Colonic mucosa (tissue), 4 donors: ENCODE data around the gene ALX1. TPM values are rescaled to one million over a fixed set of nuclear protein-coding genes. Genes with fewer than 3 reads are reported as not detected.

Experiments
- DNase-seq: peaks from one replicate; pipeline ENCODE4 v3.0.0-alpha.2; 2020
- H3K27ac ChIP-seq: fragments of 200-600 bp; one replicate; pipeline ENCODE4 v1.8.0; 2021
- H3K27me3 ChIP-seq: fragments of 200-600 bp; one replicate; pipeline ENCODE4 v1.8.0; 2021
- H3K36me3 ChIP-seq: fragments of 200-600 bp; one replicate; pipeline ENCODE4 v1.8.0; 2021
- H3K4me1 ChIP-seq: fragments of 200-600 bp; one replicate; pipeline ENCODE4 v1.8.0; 2021; ENCODE audit warnings: mild to moderate bottlenecking
- H3K4me3 ChIP-seq: fragments of 200-600 bp; one replicate; pipeline ENCODE4 v1.8.0; 2021
- H3K9ac ChIP-seq, 2 donors: one replicate each; pipeline ENCODE4 v1.7.0; 2013; ENCODE audit warnings: control low read depth in 2 of 2, low read depth in 2 of 2, low read length in 2 of 2
- H3K9me3 ChIP-seq: fragments of 200-600 bp; one replicate; pipeline ENCODE4 v1.8.0; 2021
- intact Hi-C: fragments of 100-400 bp; cut with DNase I; formaldehyde crosslinking; loops from one replicate; pipeline ENCODE4 v1.14.1; 2022
- total RNA-seq, 2 donors: library from RNA; stranded (reverse); fragmentation: NEBNext Ultra II Directional in 1 of 2; extraction: Animal tissue kit (Norgen Biotek cat#: 25700) in 1 of 2; gene quantifications; one replicate each; pipeline ENCODE4 v1.2.1, GENCODE V29; 2021
- TF ChIP-seq, protein P1 (sequence below): fragments of 200-600 bp; IDR thresholded peaks from one replicate; pipeline ENCODE4 v1.8.0; 2022; ENCODE audit warnings: antibody characterized with exemption, mild to moderate bottlenecking
- donor health status: healthy.
- donor health status: DM: no; HTN: no; CAD: no.
- donor health status: DM: no; HTN: no; CAD: no.

Gene ALX1
- total RNA-seq, 2 donors from 2014 or later, result not detected

- intact Hi-C loops, result no loop called here
- no peaks in the 10 kb centered on the region for H3K4me1 ChIP-seq
- H3K27ac ChIP-seq, result no peak overlapping the region
- TF ChIP-seq, protein P1, sequence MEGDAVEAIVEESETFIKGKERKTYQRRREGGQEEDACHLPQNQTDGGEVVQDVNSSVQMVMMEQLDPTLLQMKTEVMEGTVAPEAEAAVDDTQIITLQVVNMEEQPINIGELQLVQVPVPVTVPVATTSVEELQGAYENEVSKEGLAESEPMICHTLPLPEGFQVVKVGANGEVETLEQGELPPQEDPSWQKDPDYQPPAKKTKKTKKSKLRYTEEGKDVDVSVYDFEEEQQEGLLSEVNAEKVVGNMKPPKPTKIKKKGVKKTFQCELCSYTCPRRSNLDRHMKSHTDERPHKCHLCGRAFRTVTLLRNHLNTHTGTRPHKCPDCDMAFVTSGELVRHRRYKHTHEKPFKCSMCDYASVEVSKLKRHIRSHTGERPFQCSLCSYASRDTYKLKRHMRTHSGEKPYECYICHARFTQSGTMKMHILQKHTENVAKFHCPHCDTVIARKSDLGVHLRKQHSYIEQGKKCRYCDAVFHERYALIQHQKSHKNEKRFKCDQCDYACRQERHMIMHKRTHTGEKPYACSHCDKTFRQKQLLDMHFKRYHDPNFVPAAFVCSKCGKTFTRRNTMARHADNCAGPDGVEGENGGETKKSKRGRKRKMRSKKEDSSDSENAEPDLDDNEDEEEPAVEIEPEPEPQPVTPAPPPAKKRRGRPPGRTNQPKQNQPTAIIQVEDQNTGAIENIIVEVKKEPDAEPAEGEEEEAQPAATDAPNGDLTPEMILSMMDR, result no peak
- H3K4me3 ChIP-seq, result no peak overlapping the region
- no peak overlapping the region for H3K9ac ChIP-seq
- H3K36me3 ChIP-seq, result no peaks in the 10 kb centered on the region
- no peaks in the 10 kb centered on the region for H3K9me3 ChIP-seq
- H3K27me3 ChIP-seq, result no peaks in the 10 kb centered on the region
- DNase-seq, result no peak
Measured at GRCh38 chr12:85322715-85323114, 42.7 kb downstream of the ALX1 start.

DNA sequence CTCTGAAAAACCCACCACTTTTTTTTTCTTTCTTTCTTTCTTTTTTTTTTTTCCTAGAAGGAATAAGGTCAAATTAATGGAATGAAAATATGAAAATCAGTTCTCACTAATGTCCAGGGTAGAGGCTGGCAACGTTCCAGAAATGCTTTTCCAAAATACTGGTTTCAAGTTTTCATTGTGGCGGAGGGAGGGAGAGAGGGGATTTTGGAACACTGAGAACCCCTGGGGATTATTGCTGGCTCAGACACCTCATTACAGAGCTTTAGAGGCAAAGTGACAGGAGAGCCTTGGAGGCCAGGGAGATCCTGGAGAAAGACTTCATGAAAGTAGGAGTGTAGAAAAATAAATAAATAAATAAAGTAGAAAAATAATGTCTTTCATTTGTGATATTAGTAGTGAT lies 45.4 kb downstream of the ALX1 start:
- Histone ChIP-seq H3K4me1 (no peaks in the 10 kb centered on the region), H3K4me3 (no peak overlapping the region), H3K27me3 (no peaks in the 10 kb centered on the region), H3K9ac (no peak overlapping the region), H3K36me3 (no peaks in the 10 kb centered on the region), H3K9me3 (no peaks in the 10 kb centered on the region), H3K27ac (no peak overlapping the region)
- no peak for DNase-seq
- intact Hi-C loops, result no loop called here
- TF ChIP-seq, protein P1, result no peak

GRCh38 chr12:85329913-85330312 lies 49.9 kb downstream of the ALX1 start:
- TF ChIP-seq, protein P1, result no peak
- no peak overlapping the region for H3K27ac ChIP-seq
- no peak overlapping the region for H3K9ac ChIP-seq
- no peak for DNase-seq
- no peaks in the 10 kb centered on the region for H3K9me3 ChIP-seq
- H3K36me3 ChIP-seq, result no peaks in the 10 kb centered on the region
- intact Hi-C loops, result no loop called here
- no peaks in the 10 kb centered on the region for H3K27me3 ChIP-seq
- H3K4me1 ChIP-seq, result no peaks in the 10 kb centered on the region
- H3K4me3 ChIP-seq, result no peak overlapping the region

DNA sequence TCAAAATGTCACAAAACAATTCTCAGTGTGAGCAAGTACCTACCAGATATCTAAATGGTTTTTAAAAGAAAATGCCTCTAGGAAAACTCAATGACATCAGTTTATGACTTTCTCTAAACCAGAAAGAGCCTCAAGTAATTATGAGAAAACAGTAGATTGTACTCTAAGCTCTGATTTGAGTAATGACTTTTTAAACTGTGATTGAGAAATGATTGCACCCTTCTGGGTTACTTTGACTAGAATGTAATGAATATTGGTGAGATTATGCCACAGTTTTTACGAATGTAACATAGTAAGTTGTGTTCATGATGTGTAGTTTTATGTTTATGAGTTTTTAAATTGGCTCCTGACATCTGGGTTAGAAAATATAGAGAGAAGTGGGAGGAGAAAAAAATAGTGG lies 68.8 kb downstream of the ALX1 start:
- DNase-seq, result no peak
- intact Hi-C loops, result no loop called here

DNA sequence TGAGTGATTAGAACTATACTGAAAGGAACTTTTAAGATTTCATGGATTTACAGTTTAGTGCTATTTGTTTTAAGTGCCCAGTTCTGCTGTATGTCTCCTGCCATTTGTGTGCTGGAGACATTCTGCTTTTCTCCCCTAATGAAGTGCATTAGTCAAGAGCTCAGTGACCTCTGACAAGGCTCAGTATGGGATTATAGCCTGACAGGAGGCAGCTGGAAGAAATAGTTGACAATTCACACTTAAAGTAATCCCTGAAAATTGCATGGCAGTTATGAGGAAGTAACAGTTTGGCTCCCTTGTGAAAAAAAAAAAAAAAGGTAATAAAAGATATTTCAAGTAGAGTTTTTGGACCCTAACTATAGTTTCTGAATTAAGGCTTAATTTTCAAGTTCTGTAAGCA lies 70.3 kb downstream of the ALX1 start:
- no peak for DNase-seq
- TF ChIP-seq, protein P1, result no peak
- Histone ChIP-seq H3K9ac (no peak overlapping the region), H3K4me1 (no peaks in the 10 kb centered on the region), H3K27me3 (no peaks in the 10 kb centered on the region), H3K27ac (no peak overlapping the region), H3K36me3 (no peaks in the 10 kb centered on the region), H3K9me3 (no peaks in the 10 kb centered on the region), H3K4me3 (no peak overlapping the region)
- intact Hi-C loops, result no loop called here

More for the DNA sequence above, 68.8 kb downstream of the ALX1 start:
- H3K4me1 ChIP-seq, result no peaks in the 10 kb centered on the region
- H3K36me3 ChIP-seq, result no peaks in the 10 kb centered on the region
- H3K9ac ChIP-seq, result no peak overlapping the region
- no peak overlapping the region for H3K27ac ChIP-seq
- no peak overlapping the region for H3K4me3 ChIP-seq
- no peaks in the 10 kb centered on the region for H3K9me3 ChIP-seq
- TF ChIP-seq, protein P1, result no peak
- no peaks in the 10 kb centered on the region for H3K27me3 ChIP-seq

Other genes starting within 250 kb of the ALX1 start
- not detected for gene TSPAN19, start 243.9 kb upstream of the ALX1 start, total RNA-seq
- under 1 TPM in 1 of 2 donors, not detected in 1; 0.05 TPM for gene LRRIQ1, start 243.9 kb upstream of the ALX1 start, total RNA-seq